GM23338 (cell line): ENCODE results near the gene SIX6. TPM values are rescaled to one million over a fixed set of nuclear protein-coding genes. Genes with fewer than 3 reads are reported as not detected.

Source experiments
- ATAC-seq: fragments of 200-7000 bp; cut with Tn5 transposase; 3 replicates; pipeline ENCODE4 v1.9.1; 2020
- DNase-seq: peaks from one replicate; pipeline ENCODE4 v3.0.0-alpha.2; 2015; ENCODE audit warnings: low spot score
- H2AFZ ChIP-seq: fragments of 200-600 bp; sonication (generic); 2 replicates; pipeline ENCODE4 v1.8.0; 2016; ENCODE audit warnings: antibody characterized with exemption, mild to moderate bottlenecking, moderate library complexity
- H3F3A ChIP-seq: fragments of 200-600 bp; sonication (generic); replicated peaks from 2 replicates; pipeline ENCODE4 v1.8.0; 2017; ENCODE audit warnings: antibody characterized with exemption, mixed run types, low read depth
- H3K27ac ChIP-seq: fragments of 200-600 bp; sonication (generic); 2 replicates; pipeline ENCODE4 v1.6.1; 2016; ENCODE audit warnings: low read depth
- H3K27me3 ChIP-seq: fragments of 200-600 bp; sonication (generic); 2 replicates; pipeline ENCODE4 v1.8.0; 2016; ENCODE audit warnings: mild to moderate bottlenecking, mixed run types, moderate library complexity; ENCODE audit not compliant: insufficient read depth
- H3K36me3 ChIP-seq: fragments of 200-600 bp; sonication (generic); 2 replicates; pipeline ENCODE4 v1.8.0; 2016; ENCODE audit warnings: mild to moderate bottlenecking; ENCODE audit not compliant: insufficient read depth
- H3K4me1 ChIP-seq: fragments of 200-600 bp; sonication (generic); 2 replicates; pipeline ENCODE4 v1.8.0; 2016; ENCODE audit warnings: mild to moderate bottlenecking, moderate library complexity; ENCODE audit not compliant: insufficient read depth
- H3K4me2 ChIP-seq: fragments of 200-600 bp; sonication (generic); 2 replicates; pipeline ENCODE4 v1.7.1; 2017; ENCODE audit warnings: mixed run types
- H3K4me3 ChIP-seq: fragments of 200-600 bp; sonication (generic); 2 replicates; pipeline ENCODE4 v1.6.1; 2016; ENCODE audit warnings: mixed run types
- H3K79me2 ChIP-seq: fragments of 200-600 bp; sonication (generic); replicated peaks from 2 replicates; pipeline ENCODE4 v1.8.0; 2017; ENCODE audit warnings: mild to moderate bottlenecking; ENCODE audit not compliant: insufficient read depth
- H3K9me2 ChIP-seq: fragments of 200-600 bp; sonication (generic); 2 replicates; pipeline ENCODE4 v1.8.0; 2017; ENCODE audit not compliant: insufficient read depth
- H4K20me1 ChIP-seq: fragments of 200-600 bp; sonication (generic); replicated peaks from 2 replicates; pipeline ENCODE4 v1.8.0; 2017; ENCODE audit warnings: mild to moderate bottlenecking; ENCODE audit not compliant: insufficient read depth
- H3K27ac Mint-ChIP-seq: 2 replicates; pipeline ENCODE4 v1.8.0; 2020; ENCODE audit warnings: inconsistent platforms, mild to moderate bottlenecking, moderate library complexity, mixed read lengths
- H3K27me3 Mint-ChIP-seq: 3 replicates; pipeline ENCODE4 v1.8.0; 2022; ENCODE audit warnings: low read depth, mild to moderate bottlenecking, moderate library complexity, mixed read lengths, inconsistent platforms; ENCODE audit not compliant: insufficient read depth, poor library complexity
- H3K36me3 Mint-ChIP-seq: 3 replicates; pipeline ENCODE4 v1.8.0; 2021; ENCODE audit warnings: low read depth, mild to moderate bottlenecking, inconsistent platforms, moderate library complexity, mixed read lengths
- H3K4me1 Mint-ChIP-seq: 3 replicates; pipeline ENCODE4 v1.8.0; 2020; ENCODE audit warnings: mild to moderate bottlenecking, inconsistent platforms, mixed read lengths
- H3K4me3 Mint-ChIP-seq: 3 replicates; pipeline ENCODE4 v1.8.0; 2021; ENCODE audit warnings: moderate library complexity, mild to moderate bottlenecking, inconsistent platforms, mixed read lengths
- H3K9me3 Mint-ChIP-seq: 3 replicates; pipeline ENCODE4 v1.8.0; 2020; ENCODE audit warnings: moderate library complexity, mild to moderate bottlenecking, inconsistent platforms, mixed read lengths
- EZH2 ChIP-seq: fragments of 200-600 bp; sonication (generic); IDR thresholded peaks from one replicate; pipeline ENCODE4 v1.8.0; 2017; ENCODE audit warnings: antibody characterized with exemption, mild to moderate bottlenecking, low read depth; ENCODE audit not compliant: unreplicated experiment
- EZH2phosphoT487 ChIP-seq: fragments of 200-600 bp; sonication (generic); IDR thresholded peaks from one replicate; pipeline ENCODE4 v1.8.1; 2018; ENCODE audit warnings: antibody characterized with exemption; ENCODE audit not compliant: unreplicated experiment
- JUNB ChIP-seq: IDR thresholded peaks from one replicate; pipeline ENCODE4 v1.6.1; 2016; ENCODE audit warnings: antibody characterized with exemption; ENCODE audit not compliant: unreplicated experiment
- NANOG ChIP-seq: IDR thresholded peaks from 2 replicates; pipeline ENCODE4 v1.6.1; 2016; ENCODE audit warnings: antibody characterized with exemption, borderline replicate concordance
- POLR2AphosphoS5 ChIP-seq: IDR thresholded peaks from 2 replicates; pipeline ENCODE4 v1.6.1; 2016; ENCODE audit warnings: antibody characterized with exemption, low read depth
- ZNF114 ChIP-seq: fragments of 250-450 bp; sonication (Bioruptor Pico); IDR thresholded peaks from 2 replicates; pipeline ENCODE4 v1.5.0; 2020; ENCODE audit warnings: mild to moderate bottlenecking, moderate library complexity
- ZNF331 ChIP-seq: fragments of 250-450 bp; sonication (Bioruptor Pico); IDR thresholded peaks from 2 replicates; pipeline ENCODE4 v1.5.0; 2020; ENCODE audit warnings: low read depth, mild to moderate bottlenecking, moderate library complexity
- polyA plus RNA-seq: library from polyadenylated mRNA; unstranded; fragments of >200 nt; fragmentation: Nextera tagmentation; extraction: Ambion mirVana; gene quantifications from 2 replicates; pipeline ENCODE4 v1.2.1, GENCODE V29; 2016
- total RNA-seq: library from RNA; depleted of rRNA; stranded (reverse); fragments of >200 nt; shearing (Covaris generic); gene quantifications from 2 replicates; pipeline ENCODE4 v1.2.3, GENCODE V29; 2014
- TF ChIP-seq, protein P1 (sequence below): IDR thresholded peaks from 2 replicates; pipeline ENCODE4 v1.6.1; 2016; ENCODE audit warnings: antibody characterized with exemption
- TF ChIP-seq, protein P2 (sequence below), 2 experiments: fragments of 200-600 bp in 1 of 2; sonication (generic) in 1 of 2; conservative IDR thresholded peaks; 2 replicates each; pipeline versions ENCODE4 v1.5.1 to v1.6.1; 2016 to 2017; ENCODE audit warnings: antibody characterized with exemption in 2 of 2, low read depth in 2 of 2, mild to moderate bottlenecking in 2 of 2, moderate library complexity in 1 of 2
- TF ChIP-seq, protein P3 (sequence below): fragments of 250-450 bp; sonication (Bioruptor Pico); IDR thresholded peaks from 2 replicates; pipeline ENCODE4 v1.5.0; 2020; ENCODE audit warnings: mild to moderate bottlenecking, moderate library complexity

Gene SIX6
- total and polyA plus RNA-seq, 2 experiments from 2014 or later, result 0.11 TPM; not detected in 1

DNA sequence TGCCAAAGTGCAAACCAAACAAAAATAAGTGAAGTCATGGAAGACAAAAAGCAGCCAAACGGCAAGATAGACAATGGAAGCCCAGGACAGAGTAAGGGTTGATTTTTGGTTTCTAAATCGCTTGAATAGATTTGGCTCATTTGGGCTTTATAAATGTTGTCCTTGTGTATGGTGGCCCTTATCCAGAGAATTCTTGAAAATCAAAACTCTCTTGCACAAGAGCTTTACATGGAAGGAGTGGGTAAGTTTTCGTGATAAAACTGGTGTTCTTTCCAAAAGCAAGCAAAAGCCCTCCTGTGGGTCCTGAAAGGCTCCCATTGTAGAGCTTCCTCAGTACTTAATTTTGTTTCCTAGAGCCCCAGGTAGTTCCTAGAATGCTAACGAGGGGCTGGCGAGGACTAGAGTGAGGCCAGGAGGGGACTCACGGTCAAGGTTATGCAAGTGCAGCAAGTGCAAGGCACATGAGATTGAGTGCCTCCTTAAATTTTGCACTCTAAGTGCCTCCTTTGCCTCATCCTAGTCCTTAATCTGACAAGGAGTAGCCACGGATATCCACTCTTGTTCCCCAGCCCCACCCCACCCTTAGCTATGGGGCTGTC, 4.1 kb downstream of the SIX6 start:
- no peaks in the 10 kb centered on the region for H3K36me3 Mint-ChIP-seq
- Histone ChIP-seq H3K27ac (no peak overlapping the region), H3K36me3 (no peaks in the 10 kb centered on the region), H3F3A (peaks cover 42% of the 10 kb centered on the region), H3K79me2 (no peaks in the 10 kb centered on the region), H3K9me2 (no peaks in the 10 kb centered on the region), H3K4me2 (peak overlapping the region; percentile 91), H3K4me3 (peak overlapping the region; percentile 33), H3K27me3 (peaks cover 100% of the 10 kb centered on the region), H3K4me1 (peaks cover 62% of the 10 kb centered on the region), H2AFZ (no peak overlapping the region), H4K20me1 (0 out of 2 replicates have a peak, but pooled peaks cover 6% of the 10 kb centered on the region)
- TF ChIP-seq JUNB (no peak), EZH2 (peak; percentile 51), EZH2phosphoT487 (peak; percentile 30), NANOG (peak; percentile 79), POLR2AphosphoS5 (no peak)
- TF ChIP-seq, protein P1, sequence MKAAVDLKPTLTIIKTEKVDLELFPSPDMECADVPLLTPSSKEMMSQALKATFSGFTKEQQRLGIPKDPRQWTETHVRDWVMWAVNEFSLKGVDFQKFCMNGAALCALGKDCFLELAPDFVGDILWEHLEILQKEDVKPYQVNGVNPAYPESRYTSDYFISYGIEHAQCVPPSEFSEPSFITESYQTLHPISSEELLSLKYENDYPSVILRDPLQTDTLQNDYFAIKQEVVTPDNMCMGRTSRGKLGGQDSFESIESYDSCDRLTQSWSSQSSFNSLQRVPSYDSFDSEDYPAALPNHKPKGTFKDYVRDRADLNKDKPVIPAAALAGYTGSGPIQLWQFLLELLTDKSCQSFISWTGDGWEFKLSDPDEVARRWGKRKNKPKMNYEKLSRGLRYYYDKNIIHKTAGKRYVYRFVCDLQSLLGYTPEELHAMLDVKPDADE, result no peak
- H3K27ac Mint-ChIP-seq, result no peak overlapping the region
- DNase-seq (peak; percentile 77), ATAC-seq (peak; percentile 1; the same call in 1 of the 3 replicates)
- peak overlapping the region; percentile 51; the same call in 2 of the 3 replicates for H3K4me3 Mint-ChIP-seq
- peaks cover 93% of the 10 kb centered on the region for H3K27me3 Mint-ChIP-seq
- peaks cover 54% of the 10 kb centered on the region for H3K4me1 Mint-ChIP-seq
- H3K9me3 Mint-ChIP-seq, result no peaks in the 10 kb centered on the region; the same call in 2 of the 3 replicates

DNA sequence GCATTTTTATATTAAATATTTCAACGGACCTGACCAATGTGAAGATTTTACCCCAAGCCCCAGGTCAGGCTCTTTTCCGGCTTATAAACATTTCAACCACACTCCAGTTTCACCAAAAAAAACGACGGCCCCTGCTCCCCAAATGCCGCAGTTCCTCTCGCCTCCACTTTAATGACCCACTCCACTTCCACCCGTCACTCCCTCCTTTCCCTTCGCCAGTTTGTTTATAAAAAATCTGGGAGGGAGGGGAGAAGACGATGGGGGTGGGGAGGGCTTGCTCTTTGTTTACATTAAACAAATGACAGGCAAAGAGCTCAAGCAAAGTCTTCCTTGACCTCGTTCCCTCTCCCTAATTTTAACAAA, 5.4 kb downstream of the SIX6 start:
- Histone ChIP-seq H3K36me3 (no peaks in the 10 kb centered on the region), H3K79me2 (no peaks in the 10 kb centered on the region), H3K4me3 (peak overlapping the region; percentile 71), H3F3A (peaks cover 38% of the 10 kb centered on the region), H3K4me1 (peaks cover 56% of the 10 kb centered on the region), H4K20me1 (0 out of 2 replicates have a peak, but pooled peaks cover 4% of the 10 kb centered on the region), H3K4me2 (peak overlapping the region; percentile 91), H3K27ac (no peak overlapping the region), H3K9me2 (no peaks in the 10 kb centered on the region), H3K27me3 (peaks cover 100% of the 10 kb centered on the region), H2AFZ (peak overlapping the region; percentile 97)
- H3K9me3 Mint-ChIP-seq, result no peaks in the 10 kb centered on the region; the same call in 2 of the 3 replicates
- H3K27me3 Mint-ChIP-seq, result peaks cover 80% of the 10 kb centered on the region
- ATAC-seq, result no peak
- H3K27ac Mint-ChIP-seq, result no peak overlapping the region
- no peaks in the 10 kb centered on the region for H3K36me3 Mint-ChIP-seq
- H3K4me3 Mint-ChIP-seq, result peak overlapping the region; percentile 69
- H3K4me1 Mint-ChIP-seq, result peaks cover 49% of the 10 kb centered on the region
- DNase-seq, result no peak
- no peak for TF ChIP-seq ZNF114 (CRISPR knock-in tag)
- TF ChIP-seq, protein P1, result no peak
- TF ChIP-seq, protein P2, sequence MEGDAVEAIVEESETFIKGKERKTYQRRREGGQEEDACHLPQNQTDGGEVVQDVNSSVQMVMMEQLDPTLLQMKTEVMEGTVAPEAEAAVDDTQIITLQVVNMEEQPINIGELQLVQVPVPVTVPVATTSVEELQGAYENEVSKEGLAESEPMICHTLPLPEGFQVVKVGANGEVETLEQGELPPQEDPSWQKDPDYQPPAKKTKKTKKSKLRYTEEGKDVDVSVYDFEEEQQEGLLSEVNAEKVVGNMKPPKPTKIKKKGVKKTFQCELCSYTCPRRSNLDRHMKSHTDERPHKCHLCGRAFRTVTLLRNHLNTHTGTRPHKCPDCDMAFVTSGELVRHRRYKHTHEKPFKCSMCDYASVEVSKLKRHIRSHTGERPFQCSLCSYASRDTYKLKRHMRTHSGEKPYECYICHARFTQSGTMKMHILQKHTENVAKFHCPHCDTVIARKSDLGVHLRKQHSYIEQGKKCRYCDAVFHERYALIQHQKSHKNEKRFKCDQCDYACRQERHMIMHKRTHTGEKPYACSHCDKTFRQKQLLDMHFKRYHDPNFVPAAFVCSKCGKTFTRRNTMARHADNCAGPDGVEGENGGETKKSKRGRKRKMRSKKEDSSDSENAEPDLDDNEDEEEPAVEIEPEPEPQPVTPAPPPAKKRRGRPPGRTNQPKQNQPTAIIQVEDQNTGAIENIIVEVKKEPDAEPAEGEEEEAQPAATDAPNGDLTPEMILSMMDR (conservative IDR thresholded peaks at IDR 0.05; ENCODE audit: low read depth in 2 of 2), result no peak
- TF ChIP-seq ZNF331, result no peak
- TF ChIP-seq, protein P3, sequence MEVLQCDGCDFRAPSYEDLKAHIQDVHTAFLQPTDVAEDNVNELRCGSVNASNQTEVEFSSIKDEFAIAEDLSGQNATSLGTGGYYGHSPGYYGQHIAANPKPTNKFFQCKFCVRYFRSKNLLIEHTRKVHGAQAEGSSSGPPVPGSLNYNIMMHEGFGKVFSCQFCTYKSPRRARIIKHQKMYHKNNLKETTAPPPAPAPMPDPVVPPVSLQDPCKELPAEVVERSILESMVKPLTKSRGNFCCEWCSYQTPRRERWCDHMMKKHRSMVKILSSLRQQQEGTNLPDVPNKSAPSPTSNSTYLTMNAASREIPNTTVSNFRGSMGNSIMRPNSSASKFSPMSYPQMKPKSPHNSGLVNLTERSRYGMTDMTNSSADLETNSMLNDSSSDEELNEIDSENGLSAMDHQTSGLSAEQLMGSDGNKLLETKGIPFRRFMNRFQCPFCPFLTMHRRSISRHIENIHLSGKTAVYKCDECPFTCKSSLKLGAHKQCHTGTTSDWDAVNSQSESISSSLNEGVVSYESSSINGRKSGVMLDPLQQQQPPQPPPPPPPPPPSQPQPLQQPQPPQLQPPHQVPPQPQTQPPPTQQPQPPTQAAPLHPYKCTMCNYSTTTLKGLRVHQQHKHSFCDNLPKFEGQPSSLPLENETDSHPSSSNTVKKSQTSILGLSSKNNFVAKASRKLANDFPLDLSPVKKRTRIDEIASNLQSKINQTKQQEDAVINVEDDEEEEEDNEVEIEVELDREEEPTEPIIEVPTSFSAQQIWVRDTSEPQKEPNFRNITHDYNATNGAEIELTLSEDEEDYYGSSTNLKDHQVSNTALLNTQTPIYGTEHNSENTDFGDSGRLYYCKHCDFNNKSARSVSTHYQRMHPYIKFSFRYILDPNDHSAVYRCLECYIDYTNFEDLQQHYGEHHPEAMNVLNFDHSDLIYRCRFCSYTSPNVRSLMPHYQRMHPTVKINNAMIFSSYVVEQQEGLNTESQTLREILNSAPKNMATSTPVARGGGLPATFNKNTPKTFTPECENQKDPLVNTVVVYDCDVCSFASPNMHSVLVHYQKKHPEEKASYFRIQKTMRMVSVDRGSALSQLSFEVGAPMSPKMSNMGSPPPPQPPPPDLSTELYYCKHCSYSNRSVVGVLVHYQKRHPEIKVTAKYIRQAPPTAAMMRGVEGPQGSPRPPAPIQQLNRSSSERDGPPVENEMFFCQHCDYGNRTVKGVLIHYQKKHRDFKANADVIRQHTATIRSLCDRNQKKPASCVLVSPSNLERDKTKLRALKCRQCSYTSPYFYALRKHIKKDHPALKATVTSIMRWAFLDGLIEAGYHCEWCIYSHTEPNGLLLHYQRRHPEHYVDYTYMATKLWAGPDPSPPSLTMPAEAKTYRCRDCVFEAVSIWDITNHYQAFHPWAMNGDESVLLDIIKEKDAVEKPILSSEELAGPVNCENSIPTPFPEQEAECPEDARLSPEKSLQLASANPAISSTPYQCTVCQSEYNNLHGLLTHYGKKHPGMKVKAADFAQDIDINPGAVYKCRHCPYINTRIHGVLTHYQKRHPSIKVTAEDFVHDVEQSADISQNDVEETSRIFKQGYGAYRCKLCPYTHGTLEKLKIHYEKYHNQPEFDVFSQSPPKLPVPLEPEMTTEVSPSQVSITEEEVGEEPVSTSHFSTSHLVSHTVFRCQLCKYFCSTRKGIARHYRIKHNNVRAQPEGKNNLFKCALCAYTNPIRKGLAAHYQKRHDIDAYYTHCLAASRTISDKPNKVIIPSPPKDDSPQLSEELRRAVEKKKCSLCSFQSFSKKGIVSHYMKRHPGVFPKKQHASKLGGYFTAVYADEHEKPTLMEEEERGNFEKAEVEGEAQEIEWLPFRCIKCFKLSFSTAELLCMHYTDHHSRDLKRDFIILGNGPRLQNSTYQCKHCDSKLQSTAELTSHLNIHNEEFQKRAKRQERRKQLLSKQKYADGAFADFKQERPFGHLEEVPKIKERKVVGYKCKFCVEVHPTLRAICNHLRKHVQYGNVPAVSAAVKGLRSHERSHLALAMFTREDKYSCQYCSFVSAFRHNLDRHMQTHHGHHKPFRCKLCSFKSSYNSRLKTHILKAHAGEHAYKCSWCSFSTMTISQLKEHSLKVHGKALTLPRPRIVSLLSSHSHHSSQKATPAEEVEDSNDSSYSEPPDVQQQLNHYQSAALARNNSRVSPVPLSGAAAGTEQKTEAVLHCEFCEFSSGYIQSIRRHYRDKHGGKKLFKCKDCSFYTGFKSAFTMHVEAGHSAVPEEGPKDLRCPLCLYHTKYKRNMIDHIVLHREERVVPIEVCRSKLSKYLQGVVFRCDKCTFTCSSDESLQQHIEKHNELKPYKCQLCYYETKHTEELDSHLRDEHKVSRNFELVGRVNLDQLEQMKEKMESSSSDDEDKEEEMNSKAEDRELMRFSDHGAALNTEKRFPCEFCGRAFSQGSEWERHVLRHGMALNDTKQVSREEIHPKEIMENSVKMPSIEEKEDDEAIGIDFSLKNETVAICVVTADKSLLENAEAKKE (CRISPR knock-in tag), result no peak
- no peak for TF ChIP-seq NANOG
